Measurements from ENCODE around the gene EDA.

Gene EDA

DNA sequence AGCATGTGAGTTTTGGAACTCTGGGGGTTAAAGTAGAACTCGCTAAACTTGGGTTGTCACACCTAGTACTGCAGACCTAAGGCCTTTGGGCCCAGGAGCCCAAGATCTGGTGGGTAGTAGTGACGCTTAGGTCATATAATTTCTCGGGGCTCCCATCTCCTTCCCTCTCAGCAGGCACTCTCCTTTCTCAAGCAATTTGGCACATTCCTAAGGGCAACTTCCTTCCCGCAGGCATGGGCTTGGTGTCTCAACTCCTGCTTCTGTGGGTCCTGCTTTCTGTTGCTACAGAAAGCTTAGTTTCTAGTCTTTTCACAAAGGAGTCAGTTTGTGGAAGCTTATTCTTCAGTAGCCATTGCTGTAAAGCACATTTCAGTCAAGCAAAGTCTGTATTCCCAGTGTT lies 10.4 kb upstream of the EDA start:
- Histone ChIP-seq H3K4me1 (ENCODE audit: insufficient read depth, poor library complexity, severe bottlenecking) (no peaks in the 10 kb centered on the region), H3K27ac (ENCODE audit: poor library complexity, severe bottlenecking) (no peak overlapping the region), H3K9me3 (ENCODE audit: severe bottlenecking) (no peaks in the 10 kb centered on the region), H3K27me3 (ENCODE audit: insufficient read depth, poor library complexity, severe bottlenecking) (no peaks in the 10 kb centered on the region), H3K4me3 (ENCODE audit: severe bottlenecking) (no peak overlapping the region), H3K36me3 (ENCODE audit: low read depth) (no peaks in the 10 kb centered on the region)
- TF ChIP-seq, protein P1, sequence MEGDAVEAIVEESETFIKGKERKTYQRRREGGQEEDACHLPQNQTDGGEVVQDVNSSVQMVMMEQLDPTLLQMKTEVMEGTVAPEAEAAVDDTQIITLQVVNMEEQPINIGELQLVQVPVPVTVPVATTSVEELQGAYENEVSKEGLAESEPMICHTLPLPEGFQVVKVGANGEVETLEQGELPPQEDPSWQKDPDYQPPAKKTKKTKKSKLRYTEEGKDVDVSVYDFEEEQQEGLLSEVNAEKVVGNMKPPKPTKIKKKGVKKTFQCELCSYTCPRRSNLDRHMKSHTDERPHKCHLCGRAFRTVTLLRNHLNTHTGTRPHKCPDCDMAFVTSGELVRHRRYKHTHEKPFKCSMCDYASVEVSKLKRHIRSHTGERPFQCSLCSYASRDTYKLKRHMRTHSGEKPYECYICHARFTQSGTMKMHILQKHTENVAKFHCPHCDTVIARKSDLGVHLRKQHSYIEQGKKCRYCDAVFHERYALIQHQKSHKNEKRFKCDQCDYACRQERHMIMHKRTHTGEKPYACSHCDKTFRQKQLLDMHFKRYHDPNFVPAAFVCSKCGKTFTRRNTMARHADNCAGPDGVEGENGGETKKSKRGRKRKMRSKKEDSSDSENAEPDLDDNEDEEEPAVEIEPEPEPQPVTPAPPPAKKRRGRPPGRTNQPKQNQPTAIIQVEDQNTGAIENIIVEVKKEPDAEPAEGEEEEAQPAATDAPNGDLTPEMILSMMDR (IDR thresholded peaks at IDR 0.05; ENCODE audit: poor library complexity, severe bottlenecking): no peak
- no peak for ATAC-seq (ENCODE audit: low read depth)
- no peak for DNase-seq (ENCODE audit: low spot score)

DNA sequence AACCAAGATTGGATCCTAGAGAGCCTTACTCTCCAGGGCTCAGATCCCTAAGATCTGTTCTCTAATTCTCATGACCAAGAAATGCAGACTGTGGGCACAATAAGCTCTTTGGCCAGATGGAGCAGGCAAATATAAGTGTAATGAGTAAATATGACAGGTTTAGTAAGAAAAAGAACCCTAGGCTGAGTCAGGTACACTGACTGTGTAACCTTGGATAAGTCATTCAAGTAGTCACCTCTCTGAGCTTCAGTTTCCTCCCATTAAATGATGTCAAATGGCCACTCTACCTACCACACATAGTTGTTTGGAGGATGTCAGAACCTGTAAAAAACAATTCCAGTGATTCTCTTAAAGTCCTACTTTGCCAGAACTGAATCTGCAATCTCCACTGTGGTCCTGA lies 8.3 kb upstream of the EDA start:
- TF ChIP-seq, protein P1 (IDR thresholded peaks at IDR 0.05; ENCODE audit: poor library complexity, severe bottlenecking): no peak
- DNase-seq (ENCODE audit: low spot score) (no peak), ATAC-seq (ENCODE audit: low read depth) (no peak)
- Histone ChIP-seq H3K36me3 (ENCODE audit: low read depth) (no peaks in the 10 kb centered on the region), H3K4me1 (ENCODE audit: insufficient read depth, poor library complexity, severe bottlenecking) (no peaks in the 10 kb centered on the region), H3K9me3 (ENCODE audit: severe bottlenecking) (no peaks in the 10 kb centered on the region), H3K4me3 (ENCODE audit: severe bottlenecking) (no peak overlapping the region), H3K27ac (ENCODE audit: poor library complexity, severe bottlenecking) (no peak overlapping the region), H3K27me3 (ENCODE audit: insufficient read depth, poor library complexity, severe bottlenecking) (no peaks in the 10 kb centered on the region)

DNA sequence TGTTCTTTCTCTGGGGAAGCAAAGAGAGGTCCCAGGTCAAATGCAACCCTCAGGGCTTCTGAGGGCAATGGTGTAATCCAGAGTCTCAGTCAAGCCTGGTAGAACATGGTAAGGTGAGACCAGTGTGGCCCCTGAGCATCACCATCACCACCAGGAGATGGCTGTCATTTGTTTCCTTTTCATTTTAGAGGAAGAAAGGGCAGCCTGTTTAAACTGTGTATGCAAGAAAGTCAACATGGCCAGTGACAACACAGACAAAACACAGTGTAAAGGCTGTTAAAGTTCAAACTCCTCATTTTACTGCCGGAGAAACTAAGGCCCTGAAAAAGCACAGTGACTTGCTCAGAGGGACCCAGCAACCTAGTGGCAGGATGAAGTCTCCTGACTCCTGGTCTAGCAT lies 2.0 kb upstream of the EDA start:
- ATAC-seq (ENCODE audit: low read depth) (no peak), DNase-seq (ENCODE audit: low spot score) (no peak)
- no peak overlapping the region for H3K27ac ChIP-seq (ENCODE audit: poor library complexity, severe bottlenecking)
- no peaks in the 10 kb centered on the region for H3K9me3 ChIP-seq (ENCODE audit: severe bottlenecking)
- H3K4me1 ChIP-seq (ENCODE audit: insufficient read depth, poor library complexity, severe bottlenecking): no peaks in the 10 kb centered on the region
- H3K36me3 ChIP-seq (ENCODE audit: low read depth): no peaks in the 10 kb centered on the region
- TF ChIP-seq, protein P1 (IDR thresholded peaks at IDR 0.05; ENCODE audit: poor library complexity, severe bottlenecking): no peak
- no peaks in the 10 kb centered on the region for H3K27me3 ChIP-seq (ENCODE audit: insufficient read depth, poor library complexity, severe bottlenecking)
- no peak overlapping the region for H3K4me3 ChIP-seq (ENCODE audit: severe bottlenecking)

DNA sequence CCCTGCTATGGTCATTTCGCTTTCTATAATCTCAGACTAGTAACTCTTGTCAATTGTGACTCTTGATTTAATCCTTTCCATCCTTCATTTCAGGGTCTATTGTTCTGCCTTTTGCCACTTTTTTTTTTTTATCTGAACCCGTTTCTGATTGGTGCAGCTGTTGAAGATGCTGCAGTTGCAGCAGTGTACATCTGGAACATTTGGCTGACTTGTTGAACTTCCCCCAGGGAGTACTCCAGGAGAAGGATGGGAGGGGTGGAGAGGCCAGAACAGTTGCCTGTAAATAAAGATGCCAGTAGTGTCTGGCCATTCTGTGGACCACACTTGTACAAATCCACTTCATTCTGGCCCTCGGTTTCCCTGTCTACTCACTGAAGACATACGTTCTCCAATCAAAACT lies 1.0 kb upstream of the EDA start:
- Histone ChIP-seq H3K36me3 (ENCODE audit: low read depth) (no peaks in the 10 kb centered on the region), H3K4me3 (ENCODE audit: severe bottlenecking) (no peak overlapping the region), H3K4me1 (ENCODE audit: insufficient read depth, poor library complexity, severe bottlenecking) (no peaks in the 10 kb centered on the region), H3K27me3 (ENCODE audit: insufficient read depth, poor library complexity, severe bottlenecking) (no peaks in the 10 kb centered on the region), H3K27ac (ENCODE audit: poor library complexity, severe bottlenecking) (no peak overlapping the region), H3K9me3 (ENCODE audit: severe bottlenecking) (no peaks in the 10 kb centered on the region)
- TF ChIP-seq, protein P1 (IDR thresholded peaks at IDR 0.05; ENCODE audit: poor library complexity, severe bottlenecking): no peak
- no peak for ATAC-seq (ENCODE audit: low read depth)
- no peak for DNase-seq (ENCODE audit: low spot score)

DNA sequence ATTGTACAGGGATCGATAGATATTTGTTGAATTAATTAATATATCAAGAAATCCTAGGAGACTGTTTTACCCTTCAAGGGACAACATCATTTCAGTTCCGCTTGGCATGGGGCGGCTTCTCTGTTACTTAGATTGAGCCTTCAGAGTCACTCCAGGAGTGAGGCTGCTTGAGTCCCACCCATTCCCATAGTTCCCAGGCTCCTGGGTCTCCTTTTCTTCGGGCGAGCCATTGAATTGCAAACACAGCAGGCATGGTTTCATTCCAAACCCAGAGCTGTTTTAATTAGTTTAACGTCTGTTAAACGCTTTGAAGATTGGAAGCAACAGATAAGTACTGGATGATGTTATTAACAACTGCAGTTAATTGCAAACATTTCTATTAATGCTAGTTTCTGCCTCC lies 571 bp upstream of the EDA start:
- H3K36me3 ChIP-seq (ENCODE audit: low read depth): no peaks in the 10 kb centered on the region
- ATAC-seq (ENCODE audit: low read depth) (no peak), DNase-seq (ENCODE audit: low spot score) (no peak)
- TF ChIP-seq, protein P1 (IDR thresholded peaks at IDR 0.05; ENCODE audit: poor library complexity, severe bottlenecking): no peak
- H3K27me3 ChIP-seq (ENCODE audit: insufficient read depth, poor library complexity, severe bottlenecking): no peaks in the 10 kb centered on the region
- no peak overlapping the region for H3K27ac ChIP-seq (ENCODE audit: poor library complexity, severe bottlenecking)
- H3K9me3 ChIP-seq (ENCODE audit: severe bottlenecking): no peaks in the 10 kb centered on the region
- no peak overlapping the region for H3K4me3 ChIP-seq (ENCODE audit: severe bottlenecking)
- no peaks in the 10 kb centered on the region for H3K4me1 ChIP-seq (ENCODE audit: insufficient read depth, poor library complexity, severe bottlenecking)
